DOHH2 (cell line): Measurements from ENCODE around the gene C13orf46.

ENCODE experiments used
- H3F3A ChIP-seq: fragments of 200-600 bp; sonication (generic), shearing (Covaris generic); 2 replicates; pipeline ENCODE4 v1.6.0; 2016; ENCODE audit warnings: antibody characterized with exemption, mild to moderate bottlenecking; ENCODE audit not compliant: control insufficient read depth, insufficient read depth
- H3K27ac ChIP-seq: fragments of 200-600 bp; sonication (generic); 2 replicates; pipeline ENCODE4 v1.5.1; 2014; ENCODE audit warnings: low read depth, mild to moderate bottlenecking, low read length, moderate library complexity
- H3K27me3 ChIP-seq: fragments of 200-600 bp; sonication (generic); 2 replicates; pipeline ENCODE4 v1.6.1; 2014; ENCODE audit warnings: mild to moderate bottlenecking, low read length, mixed read lengths; ENCODE audit not compliant: control insufficient read depth
- H3K36me3 ChIP-seq: fragments of 200-600 bp; sonication (generic); 2 replicates; pipeline ENCODE4 v1.6.1; 2014; ENCODE audit warnings: mild to moderate bottlenecking, low read length, moderate library complexity, mixed read lengths; ENCODE audit not compliant: control insufficient read depth
- H3K4me1 ChIP-seq: fragments of 200-600 bp; sonication (generic); 2 replicates; pipeline ENCODE4 v1.6.1; 2014; ENCODE audit warnings: mild to moderate bottlenecking, low read length, mixed read lengths; ENCODE audit not compliant: control insufficient read depth
- H3K4me2 ChIP-seq: fragments of 200-600 bp; sonication (generic); 2 replicates; pipeline ENCODE4 v1.6.0; 2014; ENCODE audit warnings: mild to moderate bottlenecking, low read length, moderate library complexity
- H3K4me3 ChIP-seq: fragments of 200-600 bp; sonication (generic); 2 replicates; pipeline ENCODE4 v1.5.1; 2014; ENCODE audit warnings: mild to moderate bottlenecking, low read length, mixed read lengths
- H3K79me2 ChIP-seq: fragments of 200-600 bp; sonication (generic); 2 replicates; pipeline ENCODE4 v1.6.1; 2014; ENCODE audit warnings: mild to moderate bottlenecking, low read length, mixed read lengths; ENCODE audit not compliant: control insufficient read depth
- H3K9me2 ChIP-seq: fragments of 200-600 bp; sonication (generic); replicated peaks from 2 replicates; pipeline ENCODE4 v1.6.1; 2014; ENCODE audit warnings: mild to moderate bottlenecking, low read length, mixed read lengths; ENCODE audit not compliant: control insufficient read depth
- H3K9me3 ChIP-seq: fragments of 200-600 bp; sonication (generic); 2 replicates; pipeline ENCODE4 v1.6.1; 2014; ENCODE audit warnings: antibody characterized with exemption, low read length, mixed read lengths; ENCODE audit not compliant: control insufficient read depth, insufficient read depth
- H4K20me1 ChIP-seq: fragments of 200-600 bp; sonication (generic); 2 replicates; pipeline ENCODE4 v1.6.0; 2014; ENCODE audit warnings: low read depth, mild to moderate bottlenecking, antibody characterized with exemption, low read length, moderate library complexity; ENCODE audit not compliant: control insufficient read depth, insufficient read depth
- CTCF ChIP-seq: fragments of 200-600 bp; sonication (generic); IDR thresholded peaks from one replicate; pipeline ENCODE4 v1.5.1; 2014; ENCODE audit warnings: antibody characterized with exemption, mild to moderate bottlenecking, low read depth, low read length; ENCODE audit not compliant: poor library complexity, severe bottlenecking
- EZH2phosphoT487 ChIP-seq: fragments of 200-600 bp; sonication (generic); IDR thresholded peaks from 2 replicates; pipeline ENCODE4 v1.6.1; 2017; ENCODE audit warnings: borderline replicate concordance, mild to moderate bottlenecking, antibody characterized with exemption, low read length, moderate library complexity, mixed read lengths

Gene C13orf46

GRCh38 chr13:113996912-113997745 lies 23.3 kb upstream of the C13orf46 start:
- Histone ChIP-seq H4K20me1 (no peaks in the 10 kb centered on the region), H3K9me3 (no peaks in the 10 kb centered on the region), H3K9me2 (no peaks in the 10 kb centered on the region), H3K4me1 (peaks cover 3% of the 10 kb centered on the region; the same call in 1 of the 2 replicates), H3K4me2 (no peak overlapping the region), H3K27me3 (no peaks in the 10 kb centered on the region), H3K79me2 (no peaks in the 10 kb centered on the region), H3K27ac (no peak overlapping the region), H3K36me3 (no peaks in the 10 kb centered on the region), H3K4me3 (no peak overlapping the region), H3F3A (no peaks in the 10 kb centered on the region)
- no peak for TF ChIP-seq CTCF
- TF ChIP-seq EZH2phosphoT487 = no peak

GRCh38 chr13:113996081-113996911 lies 22.4 kb upstream of the C13orf46 start:
- H3K79me2 ChIP-seq = no peaks in the 10 kb centered on the region
- H3K9me2 ChIP-seq = no peaks in the 10 kb centered on the region
- no peaks in the 10 kb centered on the region for H4K20me1 ChIP-seq
- H3K4me2 ChIP-seq = no peak overlapping the region
- H3K9me3 ChIP-seq = no peaks in the 10 kb centered on the region; the same call in 1 of the 2 replicates
- H3K27ac ChIP-seq = no peak overlapping the region
- TF ChIP-seq CTCF (no peak), EZH2phosphoT487 (no peak)
- H3K27me3 ChIP-seq = no peaks in the 10 kb centered on the region
- peaks cover 3% of the 10 kb centered on the region; the same call in 1 of the 2 replicates for H3K4me1 ChIP-seq
- H3F3A ChIP-seq = no peaks in the 10 kb centered on the region
- no peaks in the 10 kb centered on the region for H3K36me3 ChIP-seq
- H3K4me3 ChIP-seq = no peak overlapping the region

GRCh38 chr13:113995051-113995601 lies 21.2 kb upstream of the C13orf46 start:
- Histone ChIP-seq H3K4me2 (no peak overlapping the region), H4K20me1 (no peaks in the 10 kb centered on the region), H3K79me2 (no peaks in the 10 kb centered on the region), H3K4me3 (no peak overlapping the region), H3K9me3 (peaks cover 5% of the 10 kb centered on the region; the same call in 1 of the 2 replicates), H3K9me2 (no peaks in the 10 kb centered on the region), H3F3A (no peaks in the 10 kb centered on the region), H3K27me3 (no peaks in the 10 kb centered on the region), H3K4me1 (peaks cover 3% of the 10 kb centered on the region; the same call in 1 of the 2 replicates), H3K27ac (no peak overlapping the region), H3K36me3 (no peaks in the 10 kb centered on the region)
- TF ChIP-seq CTCF (no peak), EZH2phosphoT487 (no peak)
